22Rv1 (cell line): ENCODE measurements around the gene NAALADL1.

Source experiments
- H3K27ac ChIP-seq: fragments of 450-650 bp; 2 replicates; pipeline ENCODE4 v1.5.1; 2017
- CTCF ChIP-seq: fragments of 450-650 bp; IDR thresholded peaks from 2 replicates; pipeline ENCODE4 v1.5.1; 2017; ENCODE audit warnings: mild to moderate bottlenecking
- ZFX ChIP-seq: fragments of 450-650 bp; IDR thresholded peaks from 2 replicates; pipeline ENCODE4 v1.6.1; 2017; ENCODE audit warnings: antibody characterized with exemption, borderline replicate concordance

Gene NAALADL1

GRCh38 chr11:65066805-65067291 is 8.5 kb upstream of the NAALADL1 start:
- no peak for TF ChIP-seq ZFX
- TF ChIP-seq CTCF, result no peak
- no peak overlapping the region for H3K27ac ChIP-seq

GRCh38 chr11:65066315-65066714 is 8.0 kb upstream of the NAALADL1 start:
- TF ChIP-seq ZFX (no peak), CTCF (no peak)
- H3K27ac ChIP-seq, result no peak overlapping the region

GRCh38 chr11:65065851-65066250 is 7.5 kb upstream of the NAALADL1 start:
- no peak for TF ChIP-seq ZFX
- no peak for TF ChIP-seq CTCF
- no peak overlapping the region for H3K27ac ChIP-seq

GRCh38 chr11:65064847-65065240 is 6.5 kb upstream of the NAALADL1 start:
- no peak overlapping the region for H3K27ac ChIP-seq
- TF ChIP-seq CTCF (no peak), ZFX (no peak)

GRCh38 chr11:65063532-65063931 is 5.2 kb upstream of the NAALADL1 start:
- H3K27ac ChIP-seq, result no peak overlapping the region
- no peak for TF ChIP-seq CTCF

GRCh38 chr11:65060913-65061408 is 2.6 kb upstream of the NAALADL1 start:
- TF ChIP-seq CTCF (peak; percentile 73), ZFX (no peak)
- no peak overlapping the region for H3K27ac ChIP-seq

GRCh38 chr11:65059959-65060824 is 1.8 kb upstream of the NAALADL1 start:
- no peak for TF ChIP-seq ZFX
- TF ChIP-seq CTCF, result no peak
- H3K27ac ChIP-seq, result no peak overlapping the region
